GM21381 (cell line): ENCODE measurements around the gene OBI1.

ENCODE experiments used
- ATAC-seq: cut with Tn5 transposase; IDR thresholded peaks from one replicate; pipeline ENCODE4 v1.9.1; 2021; ENCODE audit warnings: mild to moderate bottlenecking, moderate library complexity; ENCODE audit not compliant: unreplicated experiment

OBI1 gene, protein sequence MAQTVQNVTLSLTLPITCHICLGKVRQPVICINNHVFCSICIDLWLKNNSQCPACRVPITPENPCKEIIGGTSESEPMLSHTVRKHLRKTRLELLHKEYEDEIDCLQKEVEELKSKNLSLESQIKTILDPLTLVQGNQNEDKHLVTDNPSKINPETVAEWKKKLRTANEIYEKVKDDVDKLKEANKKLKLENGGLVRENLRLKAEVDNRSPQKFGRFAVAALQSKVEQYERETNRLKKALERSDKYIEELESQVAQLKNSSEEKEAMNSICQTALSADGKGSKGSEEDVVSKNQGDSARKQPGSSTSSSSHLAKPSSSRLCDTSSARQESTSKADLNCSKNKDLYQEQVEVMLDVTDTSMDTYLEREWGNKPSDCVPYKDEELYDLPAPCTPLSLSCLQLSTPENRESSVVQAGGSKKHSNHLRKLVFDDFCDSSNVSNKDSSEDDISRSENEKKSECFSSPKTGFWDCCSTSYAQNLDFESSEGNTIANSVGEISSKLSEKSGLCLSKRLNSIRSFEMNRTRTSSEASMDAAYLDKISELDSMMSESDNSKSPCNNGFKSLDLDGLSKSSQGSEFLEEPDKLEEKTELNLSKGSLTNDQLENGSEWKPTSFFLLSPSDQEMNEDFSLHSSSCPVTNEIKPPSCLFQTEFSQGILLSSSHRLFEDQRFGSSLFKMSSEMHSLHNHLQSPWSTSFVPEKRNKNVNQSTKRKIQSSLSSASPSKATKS

DNA sequence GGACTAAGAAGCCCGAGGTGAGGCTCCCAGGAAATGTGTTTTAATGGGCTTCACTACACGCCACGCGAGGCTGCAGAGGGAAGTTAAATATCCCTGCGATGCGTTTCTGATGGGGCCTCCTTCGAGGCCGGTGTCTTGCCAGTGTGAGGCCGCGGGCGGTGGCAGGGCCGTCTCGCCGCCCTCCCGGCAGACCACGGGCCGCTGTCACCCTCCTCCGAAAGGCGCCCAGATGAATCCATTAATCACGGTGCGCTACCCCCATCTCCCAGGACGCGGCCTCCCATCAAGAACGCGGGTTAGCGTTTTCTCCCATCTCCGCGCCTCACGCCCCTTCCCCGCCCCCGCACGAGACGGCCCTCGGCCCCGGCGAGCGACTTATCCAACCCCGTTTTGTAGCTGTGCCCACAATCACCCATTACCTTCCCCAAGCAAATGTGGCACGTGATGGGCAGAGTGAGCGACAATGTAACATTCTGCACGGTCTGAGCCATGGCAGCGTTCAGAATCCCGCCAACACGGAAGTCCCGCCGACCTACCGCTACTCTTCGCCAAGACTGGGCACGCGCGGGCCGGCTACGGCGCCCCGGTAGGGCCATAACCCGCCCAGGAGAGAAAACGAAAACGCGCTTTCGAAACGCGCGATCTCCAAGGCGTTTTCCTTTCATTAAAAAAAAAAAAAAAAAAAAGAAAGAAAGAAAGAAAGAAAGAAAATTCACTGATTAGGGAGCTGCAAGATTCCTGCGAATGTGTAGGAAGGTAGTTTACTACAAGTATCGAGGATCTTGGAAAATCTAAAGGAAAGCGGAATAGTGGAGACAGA is at the start of gene OBI1:
OBI1 (minus strand) TSS at position 526 of the 820 bp plus-strand sequence; CDS start at position 491, 35 bp downstream.
- peak; percentile 70 for ATAC-seq

DNA sequence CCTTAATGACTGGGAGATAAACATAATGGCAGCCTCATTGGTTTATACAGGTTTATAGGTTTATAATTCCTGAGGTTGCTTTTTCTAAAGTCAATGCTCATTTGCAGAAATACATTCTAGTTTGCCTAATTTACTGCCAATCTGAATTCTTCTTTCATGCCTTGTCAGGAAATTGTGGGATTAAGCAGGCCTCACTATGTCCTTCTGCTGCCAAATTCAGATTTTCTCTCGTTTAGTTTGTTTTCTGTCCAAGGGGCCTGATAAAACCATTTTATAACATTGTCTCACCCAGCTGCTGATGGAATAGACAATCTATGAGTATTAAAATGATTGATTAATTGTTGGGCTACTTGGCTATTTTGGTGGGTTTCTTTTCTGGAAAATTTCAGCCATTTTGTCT is 42.4 kb upstream of the OBI1 start:
- ATAC-seq = no peak

DNA sequence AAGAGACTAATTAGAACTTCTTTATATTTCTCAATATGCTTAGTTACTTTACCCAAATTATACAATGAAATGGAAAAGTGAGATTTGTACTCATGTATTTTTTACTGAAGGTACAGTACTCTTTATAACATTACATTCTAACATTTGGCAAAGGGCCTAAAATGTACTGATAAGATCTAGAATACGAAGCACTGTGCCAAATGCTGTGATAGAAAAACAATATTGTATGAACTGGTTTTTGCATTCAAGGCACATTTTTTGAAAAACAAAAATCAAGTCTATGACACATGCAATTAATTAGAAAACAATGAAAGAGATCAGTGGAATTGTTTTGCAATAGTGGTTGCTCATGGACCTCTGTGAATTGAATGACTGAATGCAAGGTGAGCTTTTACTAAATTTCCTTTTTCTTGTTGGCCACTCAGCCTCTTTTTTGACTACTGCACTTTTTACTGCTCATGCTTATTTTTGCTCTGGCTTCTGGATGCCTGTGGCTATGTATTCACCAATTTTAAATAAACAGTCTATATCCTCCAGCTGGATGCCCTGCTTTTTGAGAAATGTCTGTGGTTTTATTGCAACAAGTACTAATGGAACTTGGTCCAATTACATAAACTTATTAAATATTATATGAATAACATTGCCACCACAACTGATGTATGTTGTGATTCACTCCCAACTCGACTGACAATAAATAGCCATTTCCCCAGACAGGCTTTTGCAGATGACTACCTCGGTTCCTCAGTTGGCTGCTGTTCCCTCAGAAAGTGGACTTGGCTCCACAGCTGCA is 41.4 kb upstream of the OBI1 start:
- no peak for ATAC-seq

DNA sequence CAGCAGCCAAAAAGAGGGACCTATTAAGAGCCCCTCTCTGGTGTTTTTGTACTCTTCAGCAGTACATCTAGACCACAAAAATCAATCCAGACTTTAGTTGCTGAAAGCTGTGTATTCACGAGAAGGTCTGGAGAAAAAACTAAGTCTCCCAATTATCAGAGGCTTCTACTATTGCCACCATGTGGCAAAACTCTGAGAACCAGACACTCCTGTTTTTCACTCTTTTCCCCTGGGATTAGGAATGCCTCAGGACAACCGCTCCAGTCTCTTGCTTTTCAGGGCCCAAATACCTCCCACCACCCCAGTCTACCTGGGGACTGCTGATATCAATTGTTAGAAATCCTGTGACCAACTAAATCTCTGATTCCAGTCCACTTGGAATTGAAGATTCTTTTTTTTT is 30.1 kb upstream of the OBI1 start:
- no peak for ATAC-seq

DNA sequence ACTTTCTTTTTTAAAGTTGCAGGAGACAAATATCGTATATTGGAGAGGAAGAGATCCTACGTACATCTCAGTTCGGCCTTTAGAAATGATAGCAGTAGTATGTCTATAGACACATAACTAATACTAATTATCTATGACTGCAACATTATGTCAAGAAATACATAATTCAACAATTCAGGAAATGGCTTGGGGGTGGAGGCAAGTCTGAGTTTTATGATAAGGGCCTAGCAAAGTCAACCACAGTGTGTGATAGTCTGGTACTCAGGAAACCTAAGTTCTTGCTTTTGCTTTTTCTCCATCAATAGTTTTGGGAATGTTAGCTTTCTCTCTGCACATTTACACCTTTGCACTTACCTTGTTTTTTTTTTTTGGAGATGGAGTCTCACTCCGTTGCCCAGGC is 27.5 kb upstream of the OBI1 start:
- ATAC-seq = no peak

DNA sequence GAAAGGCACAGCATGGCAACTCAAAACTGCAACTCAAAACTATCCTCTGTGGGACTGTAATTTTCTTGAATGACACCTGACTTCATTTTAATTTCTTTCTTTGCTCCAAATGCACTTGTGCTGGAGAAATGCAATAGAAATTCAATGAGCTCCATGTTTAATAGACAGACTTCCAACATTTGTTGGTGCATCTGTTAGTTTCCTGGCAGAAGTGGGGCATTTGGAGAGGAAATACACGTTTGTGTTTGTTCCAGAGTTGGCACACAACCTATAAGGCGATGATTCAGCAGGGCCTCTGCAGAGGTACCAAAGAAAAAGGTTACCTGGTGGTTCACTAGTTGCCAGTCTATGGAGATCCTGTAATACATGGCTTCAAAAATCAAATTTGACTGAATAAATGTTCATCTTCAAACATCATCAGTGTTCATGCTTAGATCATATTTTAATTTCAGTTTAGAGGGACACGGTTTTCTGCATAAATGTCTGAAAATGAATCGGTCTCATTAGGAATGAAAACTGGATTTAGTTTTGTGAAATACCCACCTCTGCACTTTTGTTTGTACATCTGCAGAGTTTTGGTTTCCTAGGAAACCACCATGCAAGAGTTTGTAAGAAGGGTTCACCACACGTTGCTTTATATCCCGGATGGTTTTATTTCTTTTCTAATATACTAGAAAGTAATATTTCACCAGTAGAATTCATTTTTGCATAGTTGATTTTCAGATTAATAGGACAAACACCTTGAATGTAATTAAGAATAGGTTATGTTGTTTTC is 21.8 kb upstream of the OBI1 start:
- ATAC-seq = no peak

DNA sequence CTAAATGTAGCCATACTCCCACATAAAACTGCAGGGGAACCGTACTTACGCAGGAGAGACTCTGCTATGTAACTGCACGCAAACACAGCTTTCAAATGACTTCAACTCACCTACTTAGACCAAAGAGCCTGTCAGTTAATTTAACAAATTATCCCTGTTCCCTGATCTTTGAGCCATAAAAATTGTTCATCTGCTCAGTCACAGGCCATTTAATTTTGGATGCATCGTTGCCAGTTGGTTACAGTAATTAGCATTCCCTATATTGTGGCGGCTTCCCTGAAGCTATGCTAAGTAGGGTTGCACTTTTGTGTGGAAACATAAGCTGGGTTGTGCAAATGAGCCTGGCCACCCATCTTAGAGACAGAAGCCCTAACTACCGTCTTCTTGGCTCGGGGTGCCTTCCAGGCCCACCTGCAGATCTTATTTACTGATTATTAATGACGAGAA is 21.2 kb upstream of the OBI1 start:
- ATAC-seq = no peak

DNA sequence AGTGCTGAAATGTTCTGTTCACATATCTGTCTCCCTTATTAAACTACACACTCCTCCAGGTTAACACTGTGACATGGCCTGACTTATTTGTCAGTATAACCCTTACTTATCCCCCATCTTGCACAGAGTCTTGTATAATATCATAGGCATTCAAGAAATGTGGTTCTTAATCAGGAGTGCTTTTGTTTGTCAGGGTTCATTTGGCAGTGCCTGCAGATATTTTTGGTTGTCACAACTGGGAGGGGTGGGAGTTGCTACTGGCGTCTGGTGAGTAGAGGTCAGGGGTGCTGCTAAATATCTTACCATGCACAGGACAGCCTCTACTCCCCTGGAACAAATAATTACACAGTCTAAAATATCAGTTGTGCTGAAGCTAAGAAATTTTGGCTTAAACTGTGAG is 20.4 kb upstream of the OBI1 start:
- no peak for ATAC-seq

DNA sequence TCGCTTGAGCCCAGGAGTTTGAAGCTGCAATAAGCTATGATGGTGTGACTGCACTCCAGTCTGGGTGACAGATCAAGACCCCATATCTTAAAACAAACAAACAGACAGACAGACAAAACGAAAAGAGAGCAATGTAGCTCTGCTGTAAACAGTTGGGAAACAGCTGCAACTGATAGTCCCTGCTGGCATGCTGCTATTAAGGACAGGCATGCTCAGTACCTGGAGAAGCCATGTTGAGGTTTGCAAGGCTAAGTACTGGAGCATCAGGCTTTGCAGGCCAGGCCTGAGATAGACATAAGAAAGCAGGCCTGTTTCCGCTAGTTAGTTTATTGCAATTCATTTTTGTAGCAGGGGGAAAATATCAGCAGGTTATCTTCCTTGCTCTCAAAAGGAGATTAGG is 16.2 kb upstream of the OBI1 start:
- ATAC-seq = no peak

DNA sequence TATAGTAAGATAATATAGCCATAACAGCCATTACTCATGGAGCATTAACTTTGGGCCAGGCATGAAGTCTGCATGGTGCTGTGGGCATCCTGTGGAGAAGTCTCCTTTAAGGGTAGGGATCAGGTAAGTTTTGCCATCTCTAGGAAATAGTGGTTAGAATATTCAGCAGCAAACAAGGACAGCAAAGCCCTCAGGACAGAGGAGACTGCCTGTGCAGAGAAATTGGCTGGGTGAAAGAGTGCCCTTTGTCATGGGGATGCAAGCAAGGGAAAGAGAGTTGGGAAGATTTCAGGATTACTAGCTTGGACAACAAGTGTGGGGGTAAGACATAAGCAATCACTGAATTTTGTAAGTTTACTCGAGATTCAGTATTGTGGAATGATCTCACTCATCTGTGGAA is 15.7 kb upstream of the OBI1 start:
- no peak for ATAC-seq

DNA sequence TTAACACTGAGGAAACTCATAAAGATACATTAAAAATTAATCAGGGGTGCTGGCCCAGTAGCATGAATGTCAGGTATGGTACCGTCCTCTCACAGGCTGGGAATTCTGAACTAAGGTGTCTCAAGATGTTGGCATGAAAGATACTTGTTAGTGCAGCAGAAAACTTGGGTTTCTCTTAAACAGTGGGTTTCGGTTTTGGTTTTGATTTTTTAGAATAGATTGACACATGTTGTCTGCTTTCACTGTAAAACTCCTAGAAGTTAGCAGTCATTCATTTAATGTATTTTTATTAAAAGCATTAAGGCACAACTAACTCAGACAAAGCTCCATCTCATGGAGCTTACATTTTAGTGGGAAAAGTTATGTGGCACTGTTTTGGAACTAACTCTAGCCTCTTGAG is 3.5 kb upstream of the OBI1 start:
- no peak for ATAC-seq

DNA sequence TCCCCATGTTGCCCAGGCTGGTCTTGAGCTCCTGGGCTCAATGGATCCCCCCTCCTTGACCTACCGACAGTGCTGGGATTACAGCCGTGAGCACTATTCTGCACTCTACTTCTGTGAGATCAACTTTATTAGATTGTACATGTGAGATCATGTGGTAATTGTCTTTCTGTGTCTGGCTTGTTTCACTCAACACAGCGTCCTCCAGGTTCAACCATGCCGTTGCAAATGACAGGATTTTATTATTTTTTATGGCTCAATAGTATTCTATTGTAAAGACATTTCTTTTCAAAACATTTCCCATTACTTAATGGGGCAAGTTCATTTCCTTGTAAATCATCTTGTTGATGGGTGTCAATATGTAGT is 1.5 kb upstream of the OBI1 start:
- ATAC-seq = no peak

DNA sequence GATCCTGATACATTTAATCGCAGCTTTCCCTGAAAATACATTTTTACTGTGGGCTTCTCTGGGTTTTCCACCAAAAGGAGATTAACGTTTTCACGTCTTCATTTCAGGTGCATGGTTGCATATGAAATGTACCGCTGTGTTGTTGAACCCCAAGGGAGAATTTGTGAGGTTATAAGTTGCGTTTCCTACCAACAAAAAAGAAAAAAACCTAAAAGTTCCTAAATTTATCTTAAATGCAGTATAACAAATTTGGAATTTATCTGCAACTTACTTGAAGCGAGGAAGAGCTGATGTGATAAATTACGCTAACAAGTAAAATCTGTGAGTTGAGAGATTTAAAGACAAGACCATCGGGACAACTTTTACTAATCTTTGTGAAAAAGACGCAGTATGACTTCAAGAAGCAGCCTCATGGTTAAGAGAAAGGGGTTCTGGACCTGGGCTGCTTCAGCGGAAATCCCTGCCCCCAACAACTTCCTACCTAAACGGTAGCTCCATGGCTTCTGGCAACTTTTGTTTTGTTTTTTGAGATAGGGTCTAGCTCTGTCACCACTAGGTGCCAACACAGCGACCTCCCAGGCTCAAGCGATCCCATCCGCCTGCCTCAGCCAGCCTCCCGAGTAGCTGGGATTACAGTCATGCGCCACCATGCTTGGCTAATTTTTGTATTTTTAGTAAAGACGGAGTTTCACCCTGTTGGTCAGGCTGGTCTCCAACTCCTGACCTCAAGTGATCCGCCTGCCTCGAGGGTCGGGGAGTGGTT is 958 bp upstream of the OBI1 start:
- peak; percentile 18 for ATAC-seq

DNA sequence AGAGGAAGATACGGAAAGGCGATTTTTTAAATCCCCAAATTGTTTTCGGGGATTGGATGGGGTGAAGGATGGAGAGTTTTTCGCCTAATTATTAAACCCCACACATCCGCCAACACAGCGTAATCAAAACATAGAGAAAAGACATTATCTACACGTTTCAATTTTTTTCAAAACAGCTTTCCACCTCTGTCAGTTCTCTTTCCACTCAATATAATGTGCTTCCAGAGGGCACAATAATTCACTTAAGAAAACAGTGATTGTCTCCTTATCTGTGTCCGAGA is 435 bp upstream of the OBI1 start:
- ATAC-seq = no peak

DNA sequence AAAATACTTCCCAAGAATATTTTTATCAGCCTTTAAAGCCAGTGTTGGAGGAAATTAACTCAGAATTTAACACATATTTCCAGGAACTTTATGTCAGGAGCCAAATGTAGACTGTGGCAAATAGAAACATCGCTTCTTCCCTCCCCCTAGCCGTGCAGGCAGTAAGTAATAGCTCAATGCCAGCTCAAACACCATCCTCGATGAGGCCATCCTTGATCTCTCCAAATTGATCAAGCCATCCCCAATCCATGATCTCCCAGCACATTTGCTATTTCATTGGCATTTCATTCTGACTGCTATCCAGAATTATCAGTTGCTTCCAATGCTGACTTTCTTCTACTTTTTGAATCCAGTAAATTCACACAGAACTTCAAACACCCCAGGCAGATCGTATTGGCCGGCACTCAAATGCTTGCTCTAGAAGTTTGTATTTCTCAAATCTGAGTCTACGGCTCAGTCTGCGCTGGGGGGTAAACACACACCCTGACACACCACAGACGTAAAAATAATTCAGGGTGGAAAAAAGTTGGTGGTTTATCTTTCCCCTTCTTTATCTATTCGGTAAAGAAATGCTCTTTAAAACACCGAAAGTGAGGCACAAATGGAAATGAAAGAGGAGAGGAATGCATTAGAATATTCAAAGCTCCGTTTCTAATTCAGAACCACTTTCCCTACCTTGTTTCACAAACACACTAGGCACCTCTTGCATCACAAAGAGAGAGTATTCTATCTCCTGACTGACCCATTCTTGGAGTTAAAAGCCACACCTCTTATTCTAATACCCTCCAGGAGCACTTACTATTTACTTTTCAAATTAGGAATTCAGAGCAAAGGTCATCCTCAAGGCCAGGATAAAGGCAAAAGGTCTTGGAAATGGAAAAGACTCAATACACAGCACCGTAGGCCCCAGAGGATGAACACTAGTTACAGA is 991 bp downstream of the OBI1 start:
- peak; percentile 28 for ATAC-seq

DNA sequence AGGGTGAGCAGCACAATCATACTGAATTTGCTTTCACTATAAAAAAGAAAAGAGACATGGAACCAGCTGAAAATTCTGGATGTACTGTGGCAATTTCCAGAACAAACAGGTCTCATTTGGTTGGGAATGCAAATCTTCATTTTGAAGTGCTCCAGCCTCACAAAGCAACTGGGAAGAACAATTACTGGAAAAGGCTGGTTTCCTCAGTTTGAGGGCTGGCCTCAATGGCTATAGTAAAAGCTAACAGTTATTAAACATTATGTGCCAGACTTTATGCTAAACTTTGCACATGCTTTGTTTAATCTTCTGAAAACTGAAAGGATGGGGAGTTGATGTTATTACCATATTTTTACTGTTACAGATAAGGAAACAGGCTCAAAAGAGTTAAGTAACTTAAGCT is 3.0 kb downstream of the OBI1 start:
- ATAC-seq = no peak

DNA sequence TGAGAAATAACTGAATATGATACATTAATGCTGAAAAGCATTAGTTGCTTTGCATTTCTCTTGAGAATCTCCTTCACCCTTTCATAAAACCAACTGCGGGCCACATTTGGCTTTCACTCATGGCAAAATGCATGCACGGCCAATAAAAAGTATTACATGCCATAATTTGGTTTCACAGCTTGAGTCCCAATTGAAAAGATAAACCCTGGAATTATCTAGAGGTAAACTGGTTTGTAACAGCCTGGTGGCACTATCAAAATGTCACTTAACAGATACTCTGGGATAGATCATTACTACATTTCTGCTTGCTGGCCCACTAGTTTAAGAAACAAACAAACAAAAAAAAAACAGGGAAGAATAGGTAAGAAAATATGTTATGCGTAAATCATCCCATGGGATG is 3.9 kb downstream of the OBI1 start:
- ATAC-seq = no peak

DNA sequence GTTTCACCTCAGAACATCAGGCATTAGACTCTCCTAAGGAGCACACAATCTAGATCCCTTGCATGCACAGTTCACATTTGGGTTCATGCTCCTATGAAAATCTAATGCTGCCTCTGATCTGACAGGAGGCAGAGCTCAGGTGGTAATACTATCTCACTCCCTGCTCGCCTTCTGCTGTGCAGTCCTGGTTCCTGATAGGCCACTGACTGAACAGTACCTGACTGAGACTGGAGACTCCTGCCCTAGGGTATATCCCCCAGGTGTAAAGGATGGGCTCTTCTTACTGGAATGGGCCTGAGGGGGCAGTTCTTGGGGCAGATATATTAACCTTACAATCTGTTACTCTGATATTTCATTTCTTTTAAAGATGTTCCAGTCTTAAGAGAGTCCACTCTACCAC is 6.3 kb downstream of the OBI1 start:
- no peak for ATAC-seq

DNA sequence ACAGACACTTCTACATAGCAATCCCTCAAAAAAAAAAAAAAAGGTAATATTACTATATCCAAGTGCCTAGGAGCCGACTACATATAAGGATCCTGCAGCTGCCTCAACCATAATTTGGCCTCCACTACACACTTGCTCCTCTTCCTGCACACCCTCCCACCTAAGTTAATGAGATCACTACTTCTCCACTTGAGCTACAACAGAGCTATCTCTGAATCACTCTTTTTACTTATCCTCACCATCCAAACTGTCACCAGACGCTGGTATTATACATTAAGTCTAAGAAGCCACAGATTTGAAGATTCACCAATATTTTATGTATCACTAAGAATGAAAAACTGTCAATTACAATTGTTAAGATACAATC is 8.3 kb downstream of the OBI1 start:
- ATAC-seq = no peak
